ENCODE results near the gene ULK1.

The ULK1 gene

GRCh38 chr12:131894313-131894860 is at the start of gene ULK1:
TSS of gene ULK1 (plus strand) at chr12:131894622. CDS start at chr12:131895002, 380 bp downstream.
- Mint-ChIP-seq H3K27ac (no peak within 1 kb of the TSS), H3K4me3 (peak within 1 kb of the TSS; percentile 88), H3K4me1 (peaks cover 26% of the 10 kb centered on the region), H3K27me3 (ENCODE audit: low read depth, poor library complexity) (peaks cover 12% of the 10 kb centered on the region), H3K9me3 (no peaks in the 10 kb centered on the region), H3K36me3 (ENCODE audit: low read depth) (peaks cover 7% of the 10 kb centered on the region)
- DNase-seq: peak; percentile 97
- no peak for TF ChIP-seq CTCF (IDR thresholded peaks at IDR 0.05)

GRCh38 chr12:131844656-131845055 is 49.8 kb upstream of the ULK1 start:
- Mint-ChIP-seq H3K9me3 (no peaks in the 10 kb centered on the region), H3K27me3 (ENCODE audit: low read depth, poor library complexity) (peaks cover 4% of the 10 kb centered on the region), H3K36me3 (ENCODE audit: low read depth) (no peaks in the 10 kb centered on the region), H3K27ac (no peak overlapping the region), H3K4me1 (no peaks in the 10 kb centered on the region), H3K4me3 (no peak overlapping the region)
- DNase-seq: no peak
- TF ChIP-seq CTCF (IDR thresholded peaks at IDR 0.05): no peak

DNA sequence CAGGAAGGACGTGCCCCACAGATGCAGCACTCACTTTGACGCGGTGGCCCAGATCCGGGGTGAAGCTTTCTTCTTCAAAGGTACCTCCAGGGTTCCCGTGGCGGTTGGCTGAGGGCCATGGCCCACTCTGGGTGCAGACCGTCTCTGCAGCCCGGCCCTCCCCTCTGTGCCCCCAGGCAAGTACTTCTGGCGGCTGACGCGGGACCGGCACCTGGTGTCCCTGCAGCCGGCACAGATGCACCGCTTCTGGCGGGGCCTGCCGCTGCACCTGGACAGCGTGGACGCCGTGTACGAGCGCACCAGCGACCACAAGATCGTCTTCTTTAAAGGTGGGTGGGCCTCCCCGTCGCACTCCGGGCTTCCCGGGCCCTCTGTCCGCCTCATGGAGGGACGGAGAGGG is 49.3 kb upstream of the ULK1 start:
- Mint-ChIP-seq H3K27me3 (ENCODE audit: low read depth, poor library complexity) (peaks cover 4% of the 10 kb centered on the region), H3K4me3 (no peak overlapping the region), H3K36me3 (ENCODE audit: low read depth) (no peaks in the 10 kb centered on the region), H3K9me3 (no peaks in the 10 kb centered on the region), H3K4me1 (no peaks in the 10 kb centered on the region), H3K27ac (no peak overlapping the region)
- TF ChIP-seq CTCF (IDR thresholded peaks at IDR 0.05): no peak
- no peak for DNase-seq

DNA sequence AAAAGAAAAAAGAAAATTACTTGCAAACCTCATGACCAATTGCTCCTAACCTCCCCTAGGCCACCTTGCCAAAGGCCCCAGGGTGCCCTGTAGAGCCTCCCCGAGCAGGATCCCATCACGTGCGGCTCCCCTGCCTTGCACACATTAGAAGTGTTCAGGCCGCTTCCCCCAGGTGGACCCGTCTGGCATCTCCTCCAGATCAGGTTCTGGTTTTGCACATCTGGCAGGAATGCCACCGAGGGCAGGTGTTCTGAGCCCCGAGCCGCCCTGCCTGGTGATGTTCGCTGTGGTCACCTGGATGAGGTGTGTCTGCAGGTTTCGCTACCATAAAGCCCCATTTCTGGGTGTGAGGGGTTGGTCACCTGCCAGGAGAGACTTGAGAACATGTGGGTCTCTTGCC is 47.0 kb upstream of the ULK1 start:
- DNase-seq: no peak
- Mint-ChIP-seq H3K9me3 (no peaks in the 10 kb centered on the region), H3K27me3 (ENCODE audit: low read depth, poor library complexity) (peaks cover 4% of the 10 kb centered on the region), H3K27ac (no peak overlapping the region), H3K4me1 (no peaks in the 10 kb centered on the region), H3K36me3 (ENCODE audit: low read depth) (no peaks in the 10 kb centered on the region), H3K4me3 (no peak overlapping the region)
- no peak for TF ChIP-seq CTCF (IDR thresholded peaks at IDR 0.05)

DNA sequence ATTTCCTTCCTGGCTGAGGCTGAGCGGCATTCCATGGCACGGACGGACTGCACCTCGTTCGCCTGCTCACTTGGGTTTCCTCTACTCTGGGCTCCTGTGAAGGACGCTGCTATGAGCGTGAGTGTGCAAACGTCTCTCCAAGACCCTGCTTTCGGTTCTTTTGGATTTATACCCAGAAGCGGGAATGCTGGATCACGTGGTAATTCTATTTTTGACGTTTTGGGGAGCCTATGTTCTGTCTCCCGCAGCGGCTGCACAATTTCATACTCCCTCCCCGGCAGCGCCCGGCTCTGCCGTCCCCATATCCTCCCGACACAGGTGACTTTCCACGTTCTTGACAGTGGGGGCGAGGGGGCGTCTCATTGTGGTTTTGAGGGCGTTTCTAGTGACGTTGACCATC is 45.7 kb upstream of the ULK1 start:
- Mint-ChIP-seq H3K27me3 (ENCODE audit: low read depth, poor library complexity) (peaks cover 4% of the 10 kb centered on the region), H3K27ac (no peak overlapping the region), H3K4me3 (no peak overlapping the region), H3K9me3 (no peaks in the 10 kb centered on the region), H3K4me1 (no peaks in the 10 kb centered on the region), H3K36me3 (ENCODE audit: low read depth) (no peaks in the 10 kb centered on the region)
- no peak for TF ChIP-seq CTCF (IDR thresholded peaks at IDR 0.05)
- no peak for DNase-seq
